Myocyte (in vitro differentiated cells): ENCODE data around the gene NSD1. TPM values are rescaled to one million over a fixed set of nuclear protein-coding genes. Genes with fewer than 3 reads are reported as not detected.
A peak's percentile ranks its signal among the peaks of the same experiment; 100 is the strongest.
"Not testable (repeated sequence)": the region's sequence is repeated elsewhere in the genome, so short reads cannot be mapped to it uniquely, and the experiment has no call there.

ENCODE experiments used
- DNase-seq: peaks from one replicate; pipeline ENCODE4 v3.0.0-alpha.2; 2012; ENCODE audit warnings: low read depth
- total RNA-seq: library from RNA; depleted of rRNA; stranded (reverse); fragments of >200 nt; gene quantifications from 2 replicates; pipeline ENCODE4 v1.2.3, GENCODE V29; 2014

NSD1 gene
- total RNA-seq, 1 donor from 2014 or later = 37.0 TPM

DNA sequence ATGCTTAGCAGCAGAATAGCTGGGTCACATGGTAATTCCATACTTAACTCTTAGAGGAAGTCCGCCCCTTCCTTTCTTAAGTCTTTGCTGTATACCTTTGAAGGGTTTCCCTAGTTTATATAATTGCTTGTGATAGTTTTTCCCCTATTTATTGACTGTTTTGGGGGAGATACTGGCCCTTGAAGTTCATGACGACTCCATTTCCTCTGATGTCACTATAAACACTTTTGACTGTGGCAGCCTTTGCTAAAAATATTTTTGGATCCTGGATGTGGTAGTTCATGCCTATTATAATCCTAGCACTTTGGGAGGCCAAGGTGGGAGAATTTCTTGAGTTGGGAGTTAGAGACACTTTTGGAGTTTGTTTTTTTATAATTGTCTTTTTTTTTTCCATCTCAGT, 38.4 kb downstream of the NSD1 start:
- DNase-seq = peak; percentile 24

DNA sequence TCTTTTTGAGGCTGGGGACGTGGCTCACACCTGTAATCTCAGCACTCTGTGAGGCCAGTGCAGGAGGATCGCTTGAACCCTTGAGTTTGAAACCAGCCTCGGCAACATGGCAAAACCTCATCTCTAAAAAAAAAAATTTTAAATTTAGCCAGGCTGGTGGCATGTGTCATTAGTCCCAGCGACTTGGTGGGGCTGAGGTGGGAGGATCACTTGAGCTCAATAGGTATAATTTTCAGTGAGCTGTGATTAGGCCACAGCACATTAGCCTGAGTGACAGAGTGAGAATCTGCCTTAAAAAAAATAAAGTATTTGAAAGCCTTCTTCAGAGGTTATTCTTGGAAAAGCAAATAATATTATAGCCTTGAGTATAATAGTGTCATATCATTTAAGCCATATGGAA, 41.8 kb downstream of the NSD1 start:
- no peak for DNase-seq

DNA sequence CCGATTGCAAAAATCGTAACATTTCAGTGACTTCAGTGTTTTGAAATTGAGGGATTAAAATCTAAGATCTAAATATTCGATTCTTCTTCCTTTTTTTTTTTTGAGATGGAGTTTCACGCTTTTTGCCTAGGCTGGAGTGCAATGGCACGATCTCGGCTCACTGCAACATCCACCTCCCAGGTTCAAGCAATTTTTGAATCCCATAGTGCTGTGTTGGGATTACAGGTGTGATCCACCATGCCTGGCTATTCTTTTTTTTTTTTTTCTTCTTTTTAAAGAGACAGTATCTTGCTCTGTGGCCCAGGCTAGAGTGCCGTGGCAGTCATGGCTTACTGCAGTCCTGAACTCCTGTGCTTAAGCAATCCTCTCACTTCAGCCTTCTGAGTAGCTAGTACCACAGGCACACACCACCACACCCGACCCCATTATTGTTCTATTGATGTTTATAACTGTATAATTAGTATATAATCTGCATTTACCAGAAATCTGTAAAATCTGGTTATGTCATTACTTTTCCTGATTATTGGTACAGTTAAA, 42.7 kb downstream of the NSD1 start:
- no peak for DNase-seq

DNA sequence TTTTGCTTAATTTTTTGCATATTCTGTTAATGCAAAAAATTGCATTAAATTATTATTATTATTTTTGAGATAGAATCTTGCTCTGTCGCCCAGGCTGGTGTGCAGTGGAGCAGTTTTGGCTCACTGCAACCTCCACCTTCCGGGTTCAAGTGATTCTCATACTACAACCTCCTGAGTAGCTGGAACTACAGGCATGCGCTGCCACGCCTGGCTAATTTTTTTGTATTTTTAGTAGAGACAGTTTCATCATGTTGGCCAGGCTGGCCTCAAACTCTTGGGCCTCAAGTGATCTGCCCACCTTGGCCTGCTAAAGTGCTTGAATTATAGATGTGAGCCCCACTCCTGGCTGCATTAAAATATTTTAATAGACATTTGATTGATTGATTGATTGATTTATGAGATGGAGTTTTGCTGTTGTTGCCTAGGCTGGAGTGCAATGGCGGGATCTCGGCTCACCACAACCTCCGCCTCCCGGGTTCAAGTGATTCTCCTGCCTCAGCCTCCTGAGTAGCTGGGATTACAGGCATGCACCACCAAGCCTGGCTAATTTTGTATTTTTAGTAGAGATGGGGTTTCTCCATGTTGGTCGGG, 44.4 kb downstream of the NSD1 start:
- not testable (repeated sequence) for DNase-seq

DNA sequence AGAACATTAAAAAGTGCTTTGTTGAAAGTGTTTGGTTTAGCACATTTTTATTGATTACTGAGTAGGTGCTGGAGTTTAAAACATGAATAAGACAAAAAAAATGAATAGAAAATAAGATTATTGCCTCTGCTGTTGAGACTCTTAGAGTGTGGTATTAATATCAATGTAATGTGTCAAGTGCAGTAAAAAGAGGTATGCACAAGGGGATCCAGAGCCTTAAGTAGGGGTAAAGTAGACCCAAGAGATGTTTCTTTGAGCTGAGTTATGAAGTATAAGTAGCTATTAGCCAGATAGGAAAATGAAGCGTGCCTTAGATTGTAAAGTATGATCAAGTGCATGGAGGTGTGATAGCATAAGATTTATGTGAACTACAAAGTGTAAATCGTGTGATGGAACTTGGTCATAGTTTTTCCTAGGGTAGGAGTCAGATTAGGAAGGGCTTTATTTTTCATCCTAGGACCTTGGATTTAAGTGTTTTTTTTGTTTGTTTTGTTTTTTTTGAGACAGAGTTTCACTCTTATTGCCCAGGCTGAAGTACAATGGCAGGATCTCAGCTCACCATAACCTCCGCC, 45.2 kb downstream of the NSD1 start:
- no peak for DNase-seq

DNA sequence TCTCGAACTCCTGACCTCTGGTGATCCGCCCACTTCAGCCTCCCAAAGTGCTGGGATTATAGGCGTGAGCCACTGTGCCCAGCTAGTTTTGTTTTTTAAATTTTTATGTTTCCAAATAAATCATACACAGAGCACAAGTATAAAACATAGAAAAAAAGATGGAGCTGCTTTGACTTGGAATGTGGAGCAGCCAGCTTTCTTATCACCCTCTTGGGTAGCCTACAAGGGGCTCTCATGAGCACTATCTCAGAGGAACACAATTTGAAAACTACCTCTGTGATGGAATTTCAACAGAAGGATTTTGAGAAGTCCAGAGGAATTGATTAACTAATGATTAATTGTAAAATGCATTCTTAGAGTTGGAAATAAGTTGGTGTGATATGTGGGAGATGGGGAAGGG, 45.9 kb downstream of the NSD1 start:
- DNase-seq = no peak

DNA sequence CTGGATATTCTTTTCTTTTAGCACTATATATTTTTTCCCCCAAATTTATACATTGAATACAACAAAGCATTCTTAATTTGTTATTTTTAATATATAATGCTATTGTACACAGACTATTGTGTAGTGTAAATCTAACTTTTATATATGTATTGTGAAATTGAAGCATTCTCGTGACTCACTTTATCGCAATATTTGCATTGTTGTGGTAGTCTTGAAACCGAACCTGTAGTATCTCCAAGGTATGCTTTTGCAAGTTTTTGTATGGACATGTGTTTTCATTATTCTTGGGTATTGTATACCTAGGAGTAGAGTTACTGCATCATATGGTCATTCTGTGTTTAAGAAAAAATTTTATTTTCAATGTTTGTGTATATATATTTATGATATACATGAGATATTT, 49.6 kb downstream of the NSD1 start:
- DNase-seq = no peak

DNA sequence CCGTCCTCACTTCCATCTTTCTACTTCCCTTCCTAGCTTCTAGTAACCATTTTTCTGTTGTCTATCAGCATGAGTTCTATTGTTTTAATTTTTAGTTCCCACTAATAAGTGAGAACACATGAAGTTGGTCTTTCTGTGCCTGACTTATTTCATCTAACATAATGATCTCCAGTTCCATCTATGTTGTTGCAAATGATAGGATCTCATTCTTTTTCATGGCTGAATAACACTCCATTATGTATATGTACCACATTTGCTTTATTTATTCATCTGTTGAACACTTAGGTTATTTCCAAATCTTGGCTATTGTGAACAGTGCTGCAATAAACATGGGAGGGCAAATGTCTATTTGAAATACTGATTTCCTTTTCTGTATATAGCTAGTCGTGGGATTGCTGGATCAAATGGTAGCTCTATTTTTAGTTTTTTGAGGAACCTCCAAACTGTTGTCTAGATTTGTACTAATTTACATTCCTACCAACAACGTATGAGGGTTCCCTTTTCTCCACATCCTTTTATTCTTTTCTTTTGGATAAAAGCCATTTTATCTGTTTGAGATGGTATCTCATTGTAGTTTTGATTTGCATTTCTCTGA, 50.3 kb downstream of the NSD1 start:
- no peak for DNase-seq

DNA sequence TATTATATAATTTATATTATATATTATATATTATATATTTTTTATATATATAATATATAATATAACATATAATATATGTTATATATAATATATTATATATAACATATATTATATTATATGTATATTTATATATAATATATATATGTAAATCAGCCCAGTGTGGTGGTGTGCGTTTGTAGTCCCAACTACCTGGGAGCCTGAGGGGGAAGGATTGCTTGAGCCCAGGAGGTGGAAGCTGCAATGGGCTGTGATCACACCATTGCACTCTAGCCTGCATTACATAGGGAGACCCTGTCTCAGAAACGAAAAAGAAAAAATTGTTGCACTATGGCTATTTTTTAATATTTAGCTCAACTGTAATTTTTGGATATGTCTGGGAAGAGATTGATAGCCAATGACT, 52.4 kb downstream of the NSD1 start:
- DNase-seq = no peak

DNA sequence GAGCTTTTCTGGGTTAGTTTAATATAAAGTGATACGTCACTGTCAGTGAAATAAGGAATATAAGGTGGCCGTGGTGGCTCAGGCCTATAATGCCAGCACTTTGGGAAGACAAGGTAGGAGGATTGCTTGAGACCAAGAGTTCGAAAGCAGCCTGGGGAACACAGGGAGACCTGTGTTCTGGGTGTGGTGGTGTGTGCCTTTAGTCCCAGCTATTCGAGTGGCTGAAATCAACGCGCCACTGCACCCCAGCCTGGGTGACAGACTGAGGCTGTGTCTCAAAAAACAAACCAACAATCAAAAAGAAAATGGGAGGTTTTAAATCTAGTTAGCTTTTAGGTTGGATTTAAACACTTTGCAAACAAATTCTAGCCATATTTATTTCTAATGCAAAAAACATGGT, 53.1 kb downstream of the NSD1 start:
- DNase-seq = no peak

DNA sequence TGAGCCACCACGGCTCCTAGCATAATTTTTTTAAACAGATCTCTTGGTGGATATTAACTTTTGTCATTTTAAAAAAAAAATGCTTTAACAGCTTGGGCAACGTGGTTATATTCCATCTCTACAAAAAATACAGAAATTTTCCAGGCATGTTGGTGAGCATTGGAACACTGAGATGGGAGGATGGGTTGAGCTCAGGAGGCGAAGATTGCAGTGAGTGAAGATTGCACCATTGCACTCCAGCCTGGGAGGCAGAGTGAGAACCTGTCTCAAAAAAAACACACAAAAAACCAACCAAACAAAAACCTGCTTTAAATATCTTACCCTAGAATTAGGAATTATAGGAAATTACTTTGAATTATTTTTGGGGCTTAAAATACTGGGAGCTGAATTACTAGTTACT, 55.2 kb downstream of the NSD1 start:
- DNase-seq = no peak

DNA sequence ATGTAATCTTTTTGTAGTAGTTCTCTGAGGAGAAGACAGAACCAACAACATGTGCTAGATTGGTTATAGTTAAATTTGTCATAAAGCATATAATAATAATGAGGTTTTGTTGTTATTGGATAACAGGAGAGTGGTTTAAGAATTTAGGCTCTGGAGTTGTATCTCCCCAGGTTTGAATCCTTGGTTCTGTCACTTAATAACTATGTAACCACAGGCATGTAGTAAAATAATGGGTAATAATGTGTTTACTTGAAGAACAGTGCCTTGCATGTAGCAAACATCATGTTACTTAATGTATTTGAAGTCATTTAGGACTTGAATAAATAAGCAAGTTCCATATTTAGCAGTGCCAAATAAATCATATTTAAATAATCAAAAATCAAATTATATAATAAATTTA, 55.8 kb downstream of the NSD1 start:
- DNase-seq = no peak

DNA sequence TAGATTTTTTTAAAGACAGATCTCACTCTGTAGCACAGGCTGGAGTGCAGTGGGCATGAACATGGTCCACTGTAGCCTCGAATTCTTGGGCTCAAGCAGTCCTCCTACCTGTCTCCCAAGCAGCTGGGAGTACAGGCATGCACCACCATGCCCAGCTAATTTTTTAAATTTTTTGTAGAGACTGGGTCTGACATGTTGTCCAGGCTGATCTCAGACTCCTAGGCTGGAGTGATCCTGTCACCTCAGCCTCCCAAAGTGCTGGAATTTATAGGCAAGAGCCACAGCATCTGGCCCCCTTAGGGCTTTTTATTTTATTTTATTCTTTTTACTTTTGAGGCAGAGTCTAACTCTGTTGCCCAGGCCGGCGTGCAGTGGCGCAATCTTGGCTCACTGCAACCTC, 56.4 kb downstream of the NSD1 start:
- no peak for DNase-seq

DNA sequence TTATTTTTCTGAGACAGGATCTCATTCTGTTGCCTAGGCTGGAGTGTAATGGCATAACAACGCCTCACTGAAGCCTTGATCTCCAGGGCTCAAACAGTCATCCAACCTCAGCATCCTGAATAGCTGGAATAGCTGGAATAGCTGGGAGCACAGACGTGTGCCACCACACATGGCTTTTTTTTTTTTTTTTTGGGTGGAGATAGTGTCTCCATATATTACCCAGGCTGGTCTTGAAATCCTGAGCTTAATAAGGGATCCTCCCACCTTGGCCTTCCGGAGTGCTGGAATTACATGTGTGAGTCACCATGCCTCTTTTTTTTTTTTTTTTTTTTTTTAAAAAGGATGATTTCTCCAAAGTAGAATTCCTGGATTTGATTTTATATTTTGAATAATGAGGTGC, 60.7 kb downstream of the NSD1 start:
- peak; percentile 90 for DNase-seq

DNA sequence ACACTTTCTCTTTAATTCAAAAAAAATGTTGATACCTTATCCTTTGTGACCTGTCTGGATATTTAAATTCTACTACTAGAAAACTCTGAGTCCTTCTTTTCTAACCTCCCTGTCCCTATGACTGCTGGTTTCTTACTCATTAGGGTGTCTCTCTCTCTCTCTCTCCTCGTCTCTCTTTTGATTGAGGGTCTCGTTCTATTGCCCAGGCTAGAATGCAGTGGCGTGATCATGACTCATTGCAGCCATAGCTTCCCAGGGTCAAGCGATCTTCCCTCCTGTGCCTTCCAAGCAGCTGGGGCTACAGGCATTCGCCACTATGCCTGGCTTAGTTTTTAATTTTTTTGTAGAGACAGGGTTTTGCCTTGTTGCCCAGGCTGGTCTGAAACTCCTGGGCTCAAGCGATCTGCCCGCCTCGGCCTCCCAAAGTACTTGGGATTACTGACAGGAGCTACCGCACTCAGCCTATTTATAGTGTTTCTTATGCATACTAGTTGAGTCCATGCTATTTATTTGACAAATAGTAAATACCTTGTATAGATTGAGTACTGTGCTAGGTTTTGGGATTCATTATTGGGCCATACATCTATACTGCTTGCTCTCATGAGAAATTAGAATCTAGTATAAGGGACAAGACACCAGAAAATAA, 61.9 kb downstream of the NSD1 start:
- peak; percentile 66 for DNase-seq

DNA sequence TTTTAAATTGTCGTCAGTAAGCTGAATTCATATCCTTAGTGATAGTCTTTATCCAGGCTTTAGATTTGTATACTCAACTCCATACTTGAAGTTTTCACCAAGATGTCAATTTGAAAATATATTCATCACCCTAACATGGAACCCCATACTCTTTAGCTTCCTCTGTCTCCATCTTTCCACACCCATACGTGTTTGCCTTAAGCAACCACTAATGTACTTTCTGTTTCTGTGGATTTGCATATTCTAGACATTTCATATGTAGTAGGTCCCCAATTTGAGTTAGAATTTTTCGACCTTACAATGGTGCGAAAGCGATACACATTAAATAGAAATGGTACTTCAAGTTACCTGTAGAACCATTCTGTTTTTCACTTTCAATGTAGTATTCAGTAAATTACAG, 65.2 kb downstream of the NSD1 start:
- no peak for DNase-seq

DNA sequence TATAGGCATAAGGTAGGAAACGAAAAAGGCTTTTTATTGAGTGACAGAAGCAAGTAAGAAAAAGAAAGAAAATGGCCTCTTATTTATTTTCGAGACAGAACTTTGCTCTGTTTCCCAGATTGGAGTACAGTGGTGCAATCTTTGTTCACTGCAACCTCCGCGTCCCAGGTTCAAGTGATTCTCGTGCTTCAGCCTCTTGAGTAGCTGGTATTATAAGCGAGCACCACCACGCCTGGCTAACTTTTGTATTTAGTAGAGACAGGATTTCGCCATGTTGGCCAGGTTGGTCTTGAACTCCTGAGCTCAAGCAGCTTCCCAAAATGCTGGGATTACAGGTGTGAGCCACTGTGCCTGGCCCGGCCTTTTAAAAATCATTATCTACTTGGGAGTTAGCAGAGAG, 70.7 kb downstream of the NSD1 start:
- DNase-seq = no peak

DNA sequence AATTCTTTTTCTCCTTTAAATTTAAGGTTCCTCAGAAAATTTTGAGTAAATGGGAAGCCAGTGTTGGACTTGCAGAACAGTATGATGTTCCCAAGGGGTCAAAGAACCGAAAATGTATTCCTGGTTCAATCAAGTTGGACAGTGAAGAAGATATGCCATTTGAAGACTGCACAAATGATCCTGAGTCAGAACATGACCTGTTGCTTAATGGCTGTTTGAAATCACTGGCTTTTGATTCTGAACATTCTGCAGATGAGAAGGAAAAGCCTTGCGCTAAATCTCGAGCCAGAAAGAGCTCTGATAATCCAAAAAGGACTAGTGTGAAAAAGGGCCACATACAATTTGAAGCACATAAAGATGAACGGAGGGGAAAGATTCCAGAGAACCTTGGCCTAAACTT, 76.0 kb downstream of the NSD1 start:
- no peak for DNase-seq

DNA sequence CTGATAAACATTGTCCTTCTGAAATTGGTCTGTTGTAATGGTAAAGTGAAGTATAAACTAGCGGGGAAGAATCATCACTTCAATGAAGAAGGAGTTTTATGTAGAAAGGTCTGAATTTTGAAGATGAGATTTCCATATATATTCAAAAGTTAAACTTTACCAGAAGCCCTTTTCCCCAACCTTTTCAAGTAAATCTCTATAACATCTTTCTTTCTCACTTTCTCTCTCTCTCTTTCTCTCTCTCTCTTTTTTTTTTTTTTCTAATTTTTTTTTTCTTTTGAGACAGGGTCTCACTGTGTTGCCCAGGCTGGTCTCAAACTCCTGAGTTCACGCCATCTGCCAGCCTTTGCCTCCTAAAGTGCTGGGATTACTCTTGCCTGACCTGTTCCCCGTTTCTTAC, 78.7 kb downstream of the NSD1 start:
- no peak for DNase-seq

DNA sequence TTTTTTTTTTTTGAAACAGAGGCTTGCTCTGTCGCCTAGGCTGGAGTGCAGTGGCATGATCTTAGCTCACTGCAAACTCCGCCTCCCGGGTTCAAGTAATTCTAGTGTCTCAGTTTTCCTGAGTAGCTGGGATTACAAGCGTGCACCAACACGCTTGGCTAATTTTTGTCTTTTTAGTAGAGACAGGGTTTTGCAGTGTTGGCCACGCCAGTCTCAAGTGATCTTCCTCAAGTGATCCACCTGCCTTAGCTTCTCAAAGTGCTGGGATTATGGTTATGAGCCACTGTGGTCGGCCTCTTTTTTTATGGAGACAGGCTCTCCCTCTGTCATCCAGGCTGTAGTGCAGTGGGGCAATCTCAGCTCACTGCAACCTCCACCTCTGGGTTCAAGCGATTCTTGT, 87.0 kb downstream of the NSD1 start:
- DNase-seq = peak; percentile 65

DNA sequence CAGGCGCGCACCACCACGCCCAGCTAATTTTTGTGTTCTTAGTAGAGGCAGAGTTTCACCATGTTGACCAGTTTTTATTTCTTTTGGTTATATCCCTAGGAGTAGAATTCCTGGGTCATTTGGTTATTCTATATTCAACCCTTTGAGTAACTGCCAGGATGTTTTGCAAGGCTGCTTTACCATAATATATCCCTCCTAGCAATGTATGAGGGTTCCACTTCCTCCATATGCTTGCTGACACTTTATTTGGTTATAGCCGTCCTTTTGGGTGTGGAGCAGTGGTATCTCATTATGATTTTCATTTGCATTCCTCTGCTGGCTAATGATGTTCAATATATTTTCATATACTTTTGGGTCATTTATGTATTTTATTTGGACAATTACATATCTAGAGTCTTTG, 88.7 kb downstream of the NSD1 start:
- DNase-seq = no peak

DNA sequence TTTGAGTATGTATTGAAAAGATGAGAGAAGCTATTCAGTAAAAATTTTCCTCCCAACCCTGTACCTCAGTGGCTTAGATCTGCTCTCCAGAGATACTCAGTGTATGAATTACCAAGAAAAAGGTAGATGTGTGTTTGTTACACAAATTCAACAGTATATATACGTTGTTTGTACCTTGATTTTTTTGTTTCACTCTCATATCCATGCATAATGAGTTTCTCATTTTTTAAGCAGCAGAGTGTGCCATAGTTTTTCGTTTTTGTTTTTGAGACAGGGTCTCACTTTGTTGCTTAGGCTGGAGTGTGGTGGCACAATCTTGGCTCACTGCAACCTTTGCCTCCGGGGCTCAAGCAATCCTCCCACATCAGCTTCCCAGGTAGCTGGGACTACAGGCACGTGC, 92.2 kb downstream of the NSD1 start:
- DNase-seq = no peak

DNA sequence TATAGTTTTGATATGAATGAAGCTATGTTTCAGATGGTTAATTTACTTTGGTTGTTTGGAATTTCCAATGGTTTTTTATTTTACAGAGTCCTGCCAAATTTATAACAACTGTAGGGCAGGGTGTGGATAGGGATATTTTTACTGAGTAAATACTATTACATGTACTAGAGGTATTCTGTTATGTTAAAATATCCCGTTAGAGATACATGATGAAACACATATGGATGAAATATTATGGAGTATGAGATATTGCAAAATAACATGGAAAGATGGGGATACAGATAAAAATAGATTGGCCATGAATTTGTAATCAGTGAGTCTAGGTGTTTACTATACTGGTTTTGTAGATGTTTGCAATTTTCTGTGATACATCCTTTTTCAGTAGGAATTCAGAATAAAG, 93.3 kb downstream of the NSD1 start:
- DNase-seq = no peak
